Measurements from ENCODE around the gene IL17RC.

DNA sequence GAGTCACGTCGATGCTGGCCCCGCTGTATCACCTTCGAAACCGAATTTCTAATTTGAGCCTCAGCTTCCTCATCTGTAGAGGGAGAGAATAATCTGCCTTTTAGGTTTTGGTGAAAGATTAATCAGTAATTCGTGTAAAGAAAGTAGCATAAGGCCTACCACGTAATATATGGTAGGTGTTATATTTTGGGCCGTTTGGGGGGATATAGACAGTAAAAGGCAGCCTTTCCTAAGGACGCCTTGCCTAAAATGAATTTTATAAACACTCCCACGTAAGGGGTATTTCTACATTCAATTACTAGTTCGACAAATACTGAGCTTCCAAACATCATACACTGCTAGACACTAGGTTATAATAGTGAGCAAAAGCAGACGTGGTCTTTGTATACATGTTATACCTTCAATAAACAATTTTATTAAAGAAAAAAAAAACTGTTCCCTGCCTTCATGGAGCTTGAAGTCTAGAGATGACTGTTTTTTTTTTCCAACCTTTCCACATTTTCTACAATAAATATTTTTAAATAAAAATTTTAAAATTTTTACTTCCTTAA is 25.8 kb upstream of the IL17RC start:
- no peak for TF ChIP-seq EZH2 (IDR thresholded peaks at IDR 0.05; ENCODE audit: insufficient read depth, low read length)
- TF ChIP-seq, protein P1, sequence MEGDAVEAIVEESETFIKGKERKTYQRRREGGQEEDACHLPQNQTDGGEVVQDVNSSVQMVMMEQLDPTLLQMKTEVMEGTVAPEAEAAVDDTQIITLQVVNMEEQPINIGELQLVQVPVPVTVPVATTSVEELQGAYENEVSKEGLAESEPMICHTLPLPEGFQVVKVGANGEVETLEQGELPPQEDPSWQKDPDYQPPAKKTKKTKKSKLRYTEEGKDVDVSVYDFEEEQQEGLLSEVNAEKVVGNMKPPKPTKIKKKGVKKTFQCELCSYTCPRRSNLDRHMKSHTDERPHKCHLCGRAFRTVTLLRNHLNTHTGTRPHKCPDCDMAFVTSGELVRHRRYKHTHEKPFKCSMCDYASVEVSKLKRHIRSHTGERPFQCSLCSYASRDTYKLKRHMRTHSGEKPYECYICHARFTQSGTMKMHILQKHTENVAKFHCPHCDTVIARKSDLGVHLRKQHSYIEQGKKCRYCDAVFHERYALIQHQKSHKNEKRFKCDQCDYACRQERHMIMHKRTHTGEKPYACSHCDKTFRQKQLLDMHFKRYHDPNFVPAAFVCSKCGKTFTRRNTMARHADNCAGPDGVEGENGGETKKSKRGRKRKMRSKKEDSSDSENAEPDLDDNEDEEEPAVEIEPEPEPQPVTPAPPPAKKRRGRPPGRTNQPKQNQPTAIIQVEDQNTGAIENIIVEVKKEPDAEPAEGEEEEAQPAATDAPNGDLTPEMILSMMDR (IDR thresholded peaks at IDR 0.05; ENCODE audit: insufficient read depth, low read depth, low read length) = no peak
